ENCODE results near the gene PTGFRN. TPM values are rescaled to one million over a fixed set of nuclear protein-coding genes. Genes with fewer than 3 reads are reported as not detected.

Gene PTGFRN
- total and polyA plus RNA-seq, 2 of the 13 experiments (the other 11 are each of a cell fraction or from before 2014, with no cell fraction given): 3.3 to 11.3 TPM

- TF ChIP-seq ZBED4 (CRISPR knock-in tag; IDR thresholded peaks at IDR 0.05; ENCODE audit: borderline replicate concordance) (no peak), ZNF260 (CRISPR knock-in tag; IDR thresholded peaks at IDR 0.05; ENCODE audit: borderline replicate concordance, low read depth) (no peak), MYC (CRISPR knock-in tag; IDR thresholded peaks at IDR 0.05; ENCODE audit: borderline replicate concordance) (no peak), PLRG1 (conservative IDR thresholded peaks at IDR 0.05) (no peak), ZNF317 (CRISPR knock-in tag; IDR thresholded peaks at IDR 0.05) (no peak), ZSCAN29 (CRISPR knock-in tag; conservative IDR thresholded peaks at IDR 0.05) (no peak)
These were observed 116.6 kb downstream of the PTGFRN start (continued) for GRCh38 chr1:117026361-117026760.

GRCh38 chr1:117029685-117030084, 120.0 kb downstream of the PTGFRN start:
- Histone ChIP-seq H3K27me3 (ENCODE audit: control insufficient read depth in 1 of 2, insufficient read depth in 2 of 2, low read length in 2 of 2) (0 out of 5 replicates have a peak, but pooled peaks cover 0 to 1% of the 10 kb centered on the region in 2 experiments), H3K9me3 (ENCODE audit: low read length) (no peaks in the 10 kb centered on the region), H2AFZ (ENCODE audit: low read length) (no peak overlapping the region), H3K27ac (ENCODE audit: extremely low read length, insufficient read depth, low read length) (no peak overlapping the region), H3K9ac (ENCODE audit: insufficient read depth, low read depth, low read length) (no peak overlapping the region), H4K20me1 (ENCODE audit: insufficient read depth, low read length) (no peaks in the 10 kb centered on the region), H3K4me3 (replicated peaks in 1 of 3; ENCODE audit: insufficient read depth in 1 of 3, low read depth in 2 of 3, low read length in 3 of 3) (no peak overlapping the region), H3K36me3 (replicated peaks in 1 of 2; ENCODE audit: control insufficient read depth in 1 of 2, insufficient read depth in 2 of 2, low read length in 2 of 2) (no peaks in the 10 kb centered on the region), H3K4me2 (ENCODE audit: low read depth, low read length) (no peak overlapping the region), H3K79me2 (ENCODE audit: insufficient read depth, low read length) (no peaks in the 10 kb centered on the region), H3K4me1 (ENCODE audit: insufficient read depth, low read length) (no peaks in the 10 kb centered on the region)
- no TSS peak for BruUV-seq (replicated peaks)
- ChIA-PET CTCF (ENCODE audit: low intra/inter-chr PET ratio, low total read pairs) (no interaction called here), POLR2A (no interaction called here)
- no peak for DNase-seq (ENCODE audit: low spot score)
- in situ Hi-C loops (cut with HindIII; ENCODE audit: extremely low pct_ligation_motif_present, low pct_unique_long_range_greater_than_20kb) (no loop called here), intact Hi-C loops (cut with micrococcal nuclease; ENCODE audit: unreplicated experiment) (no loop called here)
- 10% methylated on average over 1 of the region's 1 CpG for whole genome bisulfite sequencing (ENCODE audit: low lambda C conversion rate)
- no peak for TF ChIP-seq MTA3 (CRISPR knock-in tag; IDR thresholded peaks at IDR 0.05)
- no peak for TF ChIP-seq SYNCRIP (IDR thresholded peaks at IDR 0.05; ENCODE audit: insufficient read depth, low read depth, low read length)
- TF ChIP-seq ZFX (CRISPR knock-in tag; IDR thresholded peaks at IDR 0.05; ENCODE audit: low read depth): no peak
- no peak for TF ChIP-seq ZNF329 (CRISPR knock-in tag; IDR thresholded peaks at IDR 0.05; ENCODE audit: low read depth)
- no peak for TF ChIP-seq ZNF143 (CRISPR knock-in tag; IDR thresholded peaks at IDR 0.05)
- no peak for TF ChIP-seq TSC22D2 (CRISPR knock-in tag; IDR thresholded peaks at IDR 0.05; ENCODE audit: borderline replicate concordance)
- TF ChIP-seq GLI4 (CRISPR knock-in tag; IDR thresholded peaks at IDR 0.05; ENCODE audit: borderline replicate concordance): no peak
- no peak for TF ChIP-seq NKX3-1 (CRISPR knock-in tag; IDR thresholded peaks at IDR 0.05)
- ATAC-seq: no peak
- no peak for FAIRE-seq

Data from HepG2 (cell line).